Esophagus muscularis mucosa (tissue), 4 donors: Measurements from ENCODE around the gene MBD6. TPM values are rescaled to one million over a fixed set of nuclear protein-coding genes. Genes with fewer than 3 reads are reported as not detected.

Experiments
- DNase-seq: peaks from one replicate; pipeline ENCODE4 v3.0.0-alpha.2; 2017; ENCODE audit errors: extremely low spot score
- H3K27ac ChIP-seq, 4 donors: fragments of 200-600 bp; sonication (generic); replicated peaks in 1 of 4; 1 replicate in 3 of 4; 2 replicates in 1 of 4; pipeline ENCODE4 v1.5.1; 2016 to 2019; ENCODE audit warnings: mild to moderate bottlenecking in 1 of 4
- H3K27me3 ChIP-seq, 4 donors: fragments of 200-600 bp; sonication (generic); one replicate each; pipeline versions ENCODE4 v1.5.1 to v1.6.0; 2016 to 2019
- H3K36me3 ChIP-seq, 4 donors: fragments of 200-600 bp; sonication (generic); one replicate each; pipeline ENCODE4 v1.5.1; 2016 to 2019
- H3K4me1 ChIP-seq, 4 donors: fragments of 200-600 bp; sonication (generic); one replicate each; pipeline ENCODE4 v1.5.1; 2016 to 2019
- H3K4me3 ChIP-seq, 4 donors: fragments of 200-600 bp; sonication (generic); 1 replicate in 2 of 4; 2 replicates in 2 of 4; pipeline ENCODE4 v1.5.1; 2016 to 2019; ENCODE audit warnings: mild to moderate bottlenecking in 4 of 4, moderate library complexity in 1 of 4
- H3K9me3 ChIP-seq, 4 donors: fragments of 200-600 bp; sonication (generic); 1 replicate in 3 of 4; 2 replicates in 1 of 4; pipeline ENCODE4 v1.5.1; 2016 to 2019
- EP300 ChIP-seq: sonication (generic); formaldehyde crosslinking; IDR thresholded peaks from one replicate; pipeline ENCODE4 v1.6.1; 2017; ENCODE audit warnings: antibody characterized with exemption
- POLR2A ChIP-seq: fragments of 450-650 bp; IDR thresholded peaks from one replicate; pipeline ENCODE4 v1.6.1; 2017; ENCODE audit warnings: antibody characterized with exemption, moderate library complexity, mild to moderate bottlenecking, low read depth
- POLR2AphosphoS5 ChIP-seq, 2 donors: sonication (generic); formaldehyde crosslinking; IDR thresholded peaks; one replicate each; pipeline ENCODE4 v1.6.1; 2017; ENCODE audit warnings: antibody characterized with exemption in 2 of 2
- WGBS: methylation state at CpG from one replicate; pipeline ENCODE4 v1.1.5; 2018; 5-methylcytosine and 5-hydroxymethylcytosine counted together
- intact Hi-C: fragments of 100-400 bp; cut with DNase I; formaldehyde crosslinking; loops from one replicate; pipeline ENCODE4 v1.15.1; 2023
- total RNA-seq, 4 donors: library from RNA; depleted of rRNA; stranded (reverse); fragments of >200 nt; gene quantifications; one replicate each; pipeline versions ENCODE4 v1.1.0 to v1.2.1, GENCODE V29; 2016
- TF ChIP-seq, protein P1 (sequence below), 3 experiments: fragments of 200-600 bp in 2 of 3; fragments of 450-650 bp in 1 of 3; sonication (generic) in 2 of 3; IDR thresholded peaks; one replicate each; pipeline ENCODE4 v1.5.1; 2017 to 2019; ENCODE audit warnings: antibody characterized with exemption in 3 of 3, mild to moderate bottlenecking in 2 of 3, moderate library complexity in 1 of 3

The MBD6 gene
- total RNA-seq, 4 donors from 2014 or later: 13.8 to 19.9 (median 16.9) TPM

DNA sequence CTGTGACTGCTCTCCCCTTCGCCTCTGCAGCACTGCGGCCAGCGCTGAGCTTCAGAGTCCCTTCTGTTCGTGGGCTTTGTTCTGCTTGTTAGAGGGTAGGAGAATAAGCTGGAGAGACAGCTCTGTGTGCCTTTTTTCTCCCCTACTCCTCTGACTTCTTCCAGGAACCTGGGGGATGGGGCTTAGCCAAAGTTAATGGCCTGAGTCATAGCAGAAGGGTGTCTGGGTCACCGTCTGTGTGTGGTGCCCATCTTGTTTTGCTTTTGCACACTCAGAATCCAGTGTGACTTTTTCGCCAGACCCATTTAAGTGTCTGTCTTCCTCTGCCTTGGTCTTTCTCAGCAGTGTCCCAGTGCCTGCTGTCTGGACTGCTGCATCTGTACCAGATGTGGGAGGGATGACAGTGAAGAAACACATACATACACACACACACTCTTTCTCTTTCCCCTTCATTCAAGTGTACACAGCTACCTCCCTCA, 30.2 kb downstream of the MBD6 start:
- peaks cover 10 to 16% (median 16%) of the 10 kb centered on the region in 4 donors for H3K4me1 ChIP-seq
- no peak overlapping the region for H3K4me3 ChIP-seq
- TF ChIP-seq, protein P1, sequence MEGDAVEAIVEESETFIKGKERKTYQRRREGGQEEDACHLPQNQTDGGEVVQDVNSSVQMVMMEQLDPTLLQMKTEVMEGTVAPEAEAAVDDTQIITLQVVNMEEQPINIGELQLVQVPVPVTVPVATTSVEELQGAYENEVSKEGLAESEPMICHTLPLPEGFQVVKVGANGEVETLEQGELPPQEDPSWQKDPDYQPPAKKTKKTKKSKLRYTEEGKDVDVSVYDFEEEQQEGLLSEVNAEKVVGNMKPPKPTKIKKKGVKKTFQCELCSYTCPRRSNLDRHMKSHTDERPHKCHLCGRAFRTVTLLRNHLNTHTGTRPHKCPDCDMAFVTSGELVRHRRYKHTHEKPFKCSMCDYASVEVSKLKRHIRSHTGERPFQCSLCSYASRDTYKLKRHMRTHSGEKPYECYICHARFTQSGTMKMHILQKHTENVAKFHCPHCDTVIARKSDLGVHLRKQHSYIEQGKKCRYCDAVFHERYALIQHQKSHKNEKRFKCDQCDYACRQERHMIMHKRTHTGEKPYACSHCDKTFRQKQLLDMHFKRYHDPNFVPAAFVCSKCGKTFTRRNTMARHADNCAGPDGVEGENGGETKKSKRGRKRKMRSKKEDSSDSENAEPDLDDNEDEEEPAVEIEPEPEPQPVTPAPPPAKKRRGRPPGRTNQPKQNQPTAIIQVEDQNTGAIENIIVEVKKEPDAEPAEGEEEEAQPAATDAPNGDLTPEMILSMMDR (IDR thresholded peaks at IDR 0.05): no peak
- TF ChIP-seq POLR2A (no peak), POLR2AphosphoS5 (IDR thresholded peaks at IDR 0.05) (no peak)
- H3K36me3 ChIP-seq: no peaks in the 10 kb centered on the region
- intact Hi-C loops: no loop called here
- no peak for DNase-seq
- no peak overlapping the region for H3K27ac ChIP-seq
- WGBS: 65% methylated on average over 6 of the region's 6 CpGs
- H3K27me3 ChIP-seq: peaks cover 0 to 27% (median 3%) of the 10 kb centered on the region in 4 donors
- no peaks in the 10 kb centered on the region for H3K9me3 ChIP-seq

DNA sequence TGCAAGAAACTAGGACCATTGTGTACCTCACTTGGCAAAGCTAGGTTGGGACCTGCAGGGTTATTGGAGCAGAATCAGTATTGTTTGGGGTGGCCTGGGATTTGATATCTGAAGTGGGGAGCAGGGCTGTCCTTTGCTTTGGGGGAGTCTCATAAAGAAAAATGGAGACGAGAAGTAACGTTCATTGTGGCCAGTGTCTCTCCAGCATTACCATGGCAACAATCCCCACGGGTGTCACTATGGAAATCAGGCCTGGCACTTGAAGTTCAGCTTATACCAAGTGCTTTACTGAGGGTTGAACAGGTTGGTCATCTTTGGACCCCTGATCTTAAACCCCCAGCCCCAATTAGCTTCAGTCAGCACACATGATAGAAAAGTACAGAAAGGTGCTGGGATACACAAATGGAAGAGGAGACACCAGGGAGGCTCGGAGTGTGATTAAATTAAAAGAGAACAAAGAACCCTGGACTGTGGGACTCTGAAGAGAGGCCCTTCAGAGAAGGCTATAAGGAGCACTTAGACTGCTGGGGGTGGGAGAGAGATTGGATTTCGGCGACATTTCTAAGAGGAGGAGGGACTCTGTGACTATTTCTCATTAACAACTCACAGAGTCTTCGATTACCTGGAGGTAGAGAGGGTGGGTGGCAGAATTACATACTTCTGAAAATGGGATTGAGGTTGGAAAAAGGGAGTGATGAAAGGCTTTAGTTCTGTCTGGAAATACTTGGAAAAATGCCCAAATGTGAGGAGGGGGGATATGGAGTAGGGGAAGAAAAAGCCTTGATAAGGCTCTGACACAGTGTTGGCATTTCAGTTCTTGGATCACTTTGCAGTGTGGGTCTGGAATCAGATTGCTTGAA, 30.9 kb downstream of the MBD6 start:
- TF ChIP-seq POLR2AphosphoS5 (IDR thresholded peaks at IDR 0.05) (no peak), EP300 (no peak), POLR2A (no peak)
- TF ChIP-seq, protein P1 (IDR thresholded peaks at IDR 0.05): no peak
- H3K4me1 ChIP-seq: peaks cover 10 to 16% (median 16%) of the 10 kb centered on the region in 4 donors
- 69% methylated on average over 7 of the region's 7 CpGs for WGBS
- no peak for DNase-seq
- intact Hi-C loops: no loop called here
- peaks cover 0 to 24% (median 3%) of the 10 kb centered on the region in 4 donors for H3K27me3 ChIP-seq
- no peak overlapping the region for H3K27ac ChIP-seq
- no peak overlapping the region for H3K4me3 ChIP-seq
- no peaks in the 10 kb centered on the region for H3K36me3 ChIP-seq
- no peaks in the 10 kb centered on the region for H3K9me3 ChIP-seq

GRCh38 chr12:57554453-57554852, 31.8 kb downstream of the MBD6 start:
- Histone ChIP-seq H3K9me3 (no peaks in the 10 kb centered on the region), H3K27me3 (peaks cover 0 to 15% (median 3%) of the 10 kb centered on the region in 4 donors), H3K4me1 (peaks cover 8 to 13% (median 12%) of the 10 kb centered on the region in 4 donors), H3K36me3 (no peaks in the 10 kb centered on the region), H3K27ac (no peak overlapping the region), H3K4me3 (no peak overlapping the region)
- TF ChIP-seq POLR2AphosphoS5 (IDR thresholded peaks at IDR 0.05) (no peak), EP300 (no peak), POLR2A (no peak)
- TF ChIP-seq, protein P1 (IDR thresholded peaks at IDR 0.05): no peak
- no peak for DNase-seq
- WGBS: 92% methylated on average over 2 of the region's 2 CpGs
- intact Hi-C loops: no loop called here

DNA sequence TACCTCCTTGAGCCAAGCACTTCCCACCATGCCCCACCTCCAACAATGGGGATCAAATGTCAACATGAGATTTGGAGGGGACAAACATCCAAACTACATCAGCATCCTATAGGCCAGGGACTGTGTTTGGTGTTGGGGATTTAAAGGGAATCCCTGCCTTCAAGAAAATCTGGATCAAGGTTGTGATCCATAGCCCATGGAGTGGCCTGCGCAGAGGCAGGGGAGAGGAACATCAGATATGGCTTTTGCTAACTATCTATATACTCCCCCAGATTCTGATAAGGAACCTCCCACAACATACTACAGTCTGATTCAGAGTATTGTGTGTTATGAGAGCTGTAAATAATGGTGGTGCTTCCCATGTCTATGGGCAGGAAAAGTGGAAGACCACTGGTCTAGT, 32.3 kb downstream of the MBD6 start:
- TF ChIP-seq POLR2AphosphoS5 (IDR thresholded peaks at IDR 0.05): no peak
- TF ChIP-seq, protein P1 (IDR thresholded peaks at IDR 0.05): no peak
- TF ChIP-seq POLR2A: no peak
- H3K4me3 ChIP-seq: no peak overlapping the region
- 100% methylated on average over 1 of the region's 1 CpG for WGBS
- peaks cover 0 to 10% (median 2%) of the 10 kb centered on the region in 4 donors for H3K27me3 ChIP-seq
- no peaks in the 10 kb centered on the region for H3K36me3 ChIP-seq
- H3K27ac ChIP-seq: no peak overlapping the region
- DNase-seq: no peak
- peaks cover 4 to 9% (median 8%) of the 10 kb centered on the region in 4 donors for H3K4me1 ChIP-seq
- intact Hi-C loops: no loop called here
- H3K9me3 ChIP-seq: no peaks in the 10 kb centered on the region
